ENCODE measurements around the gene OBSCN.

DNA sequence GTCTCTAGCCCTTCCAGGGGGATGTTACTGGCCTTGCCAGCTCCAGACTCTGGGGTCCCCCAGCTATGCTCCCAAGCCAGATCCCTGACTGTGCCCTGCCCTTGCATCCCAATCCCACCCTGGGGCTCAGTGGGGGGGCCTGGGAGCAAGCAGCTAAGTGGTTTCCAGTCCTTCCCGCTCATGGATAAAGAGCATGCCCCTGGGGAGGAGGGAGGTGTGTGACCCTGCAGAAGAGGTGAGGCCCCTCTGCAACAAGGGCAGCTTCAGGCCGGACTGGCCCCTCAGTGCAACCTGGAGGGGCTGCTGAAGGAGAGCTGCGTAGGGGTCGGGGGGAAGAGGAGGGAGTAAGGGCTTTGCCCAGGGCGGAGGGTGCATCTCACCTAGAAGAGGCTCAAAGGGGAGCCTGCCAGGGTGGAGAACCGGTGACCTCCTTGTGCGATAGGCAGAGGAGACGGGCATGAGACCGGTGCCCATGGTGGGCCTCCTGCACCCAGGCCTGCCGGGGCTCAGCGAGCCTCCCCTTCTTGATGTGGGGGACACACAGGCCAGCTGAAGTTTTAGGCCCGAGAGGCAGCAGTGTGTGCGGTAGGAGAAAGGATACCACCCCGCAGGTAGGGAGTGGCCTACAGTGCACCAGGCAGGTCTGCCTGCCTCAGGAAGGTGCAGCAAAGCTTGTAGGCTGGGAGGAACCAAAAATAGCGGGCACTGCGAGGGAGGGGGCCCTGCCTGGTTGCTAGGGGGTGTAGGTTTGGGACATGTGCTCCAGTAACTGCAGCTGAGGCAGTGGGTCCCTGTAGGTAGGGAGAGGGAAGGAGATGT, 3.1 kb downstream of the OBSCN start:
- TF ChIP-seq EZH2phosphoT487 (IDR thresholded peaks at IDR 0.05) (no peak), CTCF (IDR thresholded peaks at IDR 0.05) (no peak)
